RCC 7860 (cell line): ENCODE results near the gene KIF2B.
"Not testable (repeated sequence)": the region's sequence is repeated elsewhere in the genome, so short reads cannot be mapped to it uniquely, and the experiment has no call there.

Experiments used
- DNase-seq: peaks from one replicate; pipeline ENCODE4 v3.0.0-alpha.2; 2015; ENCODE audit warnings: low spot score
- FAIRE-seq: peaks from 2 replicates; lab custom pipeline; 2012; peaks lifted over from hg19 to GRCh38; lab: Jason Lieb, UNC

KIF2B gene

GRCh38 chr17:53822764-53823163 is at the start of gene KIF2B:
TSS of gene KIF2B (plus strand) at chr17:53822927. CDS start at chr17:53823034, 107 bp downstream.
- FAIRE-seq (no peak), DNase-seq (no peak)

DNA sequence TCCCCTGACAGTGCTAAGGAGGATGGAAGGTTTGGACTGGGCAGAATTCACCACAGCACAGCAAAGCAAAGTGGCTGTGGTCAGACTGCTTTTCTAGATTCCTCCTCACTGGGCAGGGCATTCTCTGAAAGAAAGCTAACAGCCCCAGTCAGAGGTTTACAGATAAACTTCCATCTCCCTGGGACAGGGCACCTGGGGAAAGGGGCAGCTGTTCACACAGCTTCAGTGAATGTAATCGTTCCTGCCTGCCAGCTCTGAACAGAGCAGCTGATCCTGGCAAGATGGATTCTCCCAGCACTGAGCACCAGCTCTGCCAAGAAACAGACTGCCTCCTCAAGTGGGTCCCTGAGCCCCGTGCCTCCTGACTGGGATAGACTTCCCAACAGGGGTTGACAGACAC is 42.4 kb upstream of the KIF2B start:
- DNase-seq (no peak), FAIRE-seq (no peak)

DNA sequence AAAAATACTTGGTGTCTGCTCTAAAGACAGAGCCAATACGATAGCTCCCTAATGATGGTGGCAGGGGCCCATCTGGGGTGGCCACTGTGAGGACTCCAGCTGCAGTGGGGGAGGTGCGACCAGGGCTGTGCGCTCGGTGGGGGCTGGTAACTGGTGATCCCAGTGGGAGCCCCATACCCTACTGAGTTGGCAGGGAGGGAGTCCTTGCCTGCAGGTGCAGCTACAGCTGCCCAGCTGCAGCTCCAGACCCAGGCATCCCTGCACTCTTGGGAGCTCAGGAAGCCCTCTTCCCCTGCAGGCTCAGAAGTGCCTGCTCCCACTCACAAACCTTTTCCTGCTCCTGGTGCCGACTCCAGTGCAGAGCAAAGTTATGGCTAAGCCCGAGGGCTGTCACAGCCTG is 31.2 kb upstream of the KIF2B start:
- DNase-seq (no peak), FAIRE-seq (no peak)

- FAIRE-seq, result no peak
Observed at GRCh38 chr17:53792451-53792850, 30.3 kb upstream of the KIF2B start.

DNA sequence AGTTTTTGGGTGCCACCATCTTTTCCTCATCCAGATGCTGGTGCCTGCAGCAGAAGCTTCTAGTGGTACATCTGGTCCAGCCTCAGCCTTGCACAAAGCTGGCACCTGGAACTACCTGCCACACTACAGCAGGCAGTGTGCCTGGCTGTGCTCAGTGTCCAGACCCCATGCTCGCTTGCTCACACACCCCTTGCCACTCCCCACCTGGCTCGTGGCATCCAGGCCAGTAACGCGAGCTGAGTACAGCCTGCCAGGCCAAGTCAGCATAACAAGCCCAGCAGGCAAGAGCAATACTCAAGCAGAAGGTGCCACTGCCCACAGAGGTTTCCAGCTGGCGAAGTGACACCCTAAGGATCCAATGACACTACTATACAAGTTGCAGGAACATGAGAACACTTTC is 29.7 kb upstream of the KIF2B start:
- DNase-seq, result no peak
- FAIRE-seq, result no peak

More at GRCh38 chr17:53792451-53792850, 30.3 kb upstream of the KIF2B start:
- no peak for DNase-seq

DNA sequence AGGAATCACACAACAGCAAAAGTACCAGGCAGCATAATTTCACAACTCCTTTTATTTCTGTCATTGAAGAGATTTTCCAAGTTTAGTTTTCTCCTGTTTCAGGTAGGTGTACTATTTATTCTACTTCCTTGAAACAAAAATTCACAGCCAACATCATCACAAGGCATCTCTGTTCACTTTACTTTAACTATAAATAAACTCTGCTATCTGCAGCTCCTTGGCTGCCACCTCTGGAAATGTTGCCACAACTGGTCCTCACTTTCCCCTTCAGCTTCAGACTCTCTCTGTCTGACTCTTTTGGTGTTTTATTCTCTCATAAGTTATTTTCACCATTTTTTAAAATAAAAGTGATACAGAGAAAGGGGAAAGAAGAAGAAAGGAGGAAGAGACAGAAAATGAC is 27.9 kb upstream of the KIF2B start:
- FAIRE-seq (no peak), DNase-seq (no peak)

GRCh38 chr17:53796642-53797041 is 26.1 kb upstream of the KIF2B start:
- FAIRE-seq (no peak), DNase-seq (no peak)

DNA sequence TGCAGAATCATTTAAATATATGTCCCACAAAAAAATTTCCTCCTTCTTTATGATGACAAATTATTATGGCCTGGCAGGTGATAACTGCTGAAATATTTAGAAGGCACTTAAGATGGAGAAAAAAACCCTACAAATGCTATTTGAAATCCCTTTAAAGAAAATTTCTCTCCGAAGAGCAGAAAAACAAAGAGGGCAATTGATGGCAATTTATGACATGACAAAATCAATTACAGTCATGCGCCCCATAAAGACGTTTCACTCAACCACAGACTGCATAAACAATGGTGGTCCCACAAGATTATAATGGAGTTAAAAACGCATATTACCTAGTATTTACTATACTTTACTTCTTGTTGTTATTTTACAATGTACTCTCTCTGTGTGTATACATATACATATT is 25.2 kb upstream of the KIF2B start:
- no peak for DNase-seq
- no peak for FAIRE-seq

GRCh38 chr17:53804437-53804836 is 18.3 kb upstream of the KIF2B start:
- FAIRE-seq (no peak), DNase-seq (no peak)

GRCh38 chr17:53806473-53806872 is 16.3 kb upstream of the KIF2B start:
- DNase-seq (no peak), FAIRE-seq (no peak)

- no peak for FAIRE-seq
- no peak for DNase-seq
Observed at GRCh38 chr17:53807286-53807685, 15.4 kb upstream of the KIF2B start.

GRCh38 chr17:53818271-53818670 is 4.5 kb upstream of the KIF2B start:
- DNase-seq (no peak), FAIRE-seq (no peak)

GRCh38 chr17:53818929-53819328 is 3.8 kb upstream of the KIF2B start:
- FAIRE-seq, result no peak

GRCh38 chr17:53819956-53820355 is 2.8 kb upstream of the KIF2B start:
- FAIRE-seq, result no peak
- DNase-seq, result no peak

More at GRCh38 chr17:53818929-53819328, 3.8 kb upstream of the KIF2B start:
- DNase-seq, result no peak

GRCh38 chr17:53823341-53824050 is 769 bp downstream of the KIF2B start:
- no peak for FAIRE-seq

DNA sequence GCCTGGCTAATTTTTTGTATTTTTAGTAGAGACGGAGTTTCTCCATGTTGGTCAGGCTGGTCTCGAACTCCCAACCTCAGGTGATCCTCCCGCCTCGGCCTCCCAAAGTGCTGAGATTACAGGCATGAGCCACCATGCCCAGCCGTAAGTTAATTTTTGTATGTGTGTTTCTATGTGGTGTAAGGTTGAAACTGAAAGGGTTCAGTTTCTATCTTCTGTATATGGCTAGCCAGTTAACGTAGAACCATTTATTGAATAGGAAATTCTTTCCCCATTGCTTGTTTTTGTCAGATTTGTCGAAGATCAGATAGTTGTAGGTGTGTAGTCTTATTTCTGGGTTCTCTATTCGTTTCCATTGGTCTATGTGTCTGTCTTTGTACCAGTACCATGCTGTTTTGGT is 12.0 kb downstream of the KIF2B start:
- not testable (repeated sequence) for FAIRE-seq

More at GRCh38 chr17:53823341-53824050, 769 bp downstream of the KIF2B start:
- DNase-seq, result no peak

DNA sequence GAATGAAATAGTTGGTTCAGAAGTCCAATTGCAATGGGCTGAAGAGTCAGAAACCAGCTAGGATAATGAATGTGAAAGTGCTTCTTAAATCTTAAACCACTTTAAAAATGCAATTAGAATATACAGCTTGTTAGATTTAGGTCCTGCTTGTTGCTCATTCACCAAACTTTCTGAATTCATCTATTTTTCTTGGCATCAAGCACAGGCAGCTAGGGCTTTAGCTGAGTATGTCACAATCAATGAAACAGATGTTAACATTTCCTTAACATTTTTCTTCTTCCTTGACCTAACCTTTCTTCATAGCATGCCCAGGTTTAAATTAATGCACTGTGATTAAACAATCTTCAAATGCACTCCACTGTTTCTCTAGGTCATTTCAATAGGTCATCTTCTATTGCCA is 14.4 kb downstream of the KIF2B start:
- FAIRE-seq (no peak), DNase-seq (no peak)

More for the DNA sequence above, 12.0 kb downstream of the KIF2B start:
- not testable (repeated sequence) for DNase-seq

GRCh38 chr17:53844491-53845107 is 21.9 kb downstream of the KIF2B start:
- no peak for DNase-seq
- FAIRE-seq, result no peak

- not testable (repeated sequence) for DNase-seq, FAIRE-seq
Observed at GRCh38 chr17:53871128-53871527, 48.4 kb downstream of the KIF2B start.
